Bronchial epithelial cell (primary cell): ENCODE results near the gene CBFA2T3. TPM values are rescaled to one million over a fixed set of nuclear protein-coding genes. Genes with fewer than 3 reads are reported as not detected.

Experiments
- DNase-seq: peaks from one replicate; pipeline ENCODE4 v3.0.0-alpha.2; 2010; ENCODE audit warnings: low read depth
- FAIRE-seq: peaks from 2 replicates; lab custom pipeline; 2011; peaks lifted over from hg19 to GRCh38; lab: Jason Lieb, UNC
- H3K27me3 ChIP-seq: 2 replicates; pipeline ENCODE4 v1.5.1; 2011; ENCODE audit warnings: low read length; ENCODE audit not compliant: control insufficient read depth, insufficient read depth
- H3K36me3 ChIP-seq: 2 replicates; pipeline ENCODE4 v1.5.1; 2011; ENCODE audit warnings: low read length; ENCODE audit not compliant: control insufficient read depth, insufficient read depth
- H3K4me3 ChIP-seq: 2 replicates; pipeline ENCODE4 v1.5.1; 2011; ENCODE audit warnings: mild to moderate bottlenecking, low read depth, low read length, control low read depth
- total RNA-seq: library from RNA; depleted of rRNA; stranded (reverse); fragments of >200 nt; gene quantifications from 2 replicates; pipeline ENCODE4 v1.2.1, GENCODE V29; 2014
- TF ChIP-seq, protein P1 (sequence below): IDR thresholded peaks from 2 replicates; pipeline ENCODE4 v1.5.1; 2011; ENCODE audit warnings: mild to moderate bottlenecking, moderate library complexity, low read length, control low read depth, inconsistent platforms; ENCODE audit not compliant: insufficient read depth, severe bottlenecking

CBFA2T3 gene
- total RNA-seq, 1 donor from 2014 or later = 0.26 TPM

DNA sequence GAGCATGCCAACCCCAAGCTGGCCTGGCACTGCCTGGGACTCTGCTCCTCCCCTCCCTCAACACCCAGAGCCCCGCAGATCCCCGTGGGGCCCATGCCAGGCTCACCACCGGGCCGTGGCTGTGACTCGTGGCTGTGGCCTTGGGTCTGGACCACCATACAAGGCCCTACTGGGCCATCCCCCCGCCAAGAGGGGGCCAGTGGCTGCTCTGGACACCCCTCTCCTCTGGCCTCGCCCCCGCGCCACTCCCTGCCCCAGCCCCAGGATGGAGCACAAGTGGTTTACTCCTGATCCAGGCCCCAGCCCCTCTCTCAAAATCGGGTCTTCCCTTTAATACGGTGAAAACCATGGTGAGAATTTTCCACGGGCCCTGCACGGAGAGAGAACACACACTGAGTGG is 113.6 kb downstream of the CBFA2T3 start:
- H3K36me3 ChIP-seq = peaks cover 12% of the 10 kb centered on the region
- DNase-seq (no peak), FAIRE-seq (no peak)
- H3K27me3 ChIP-seq = no peaks in the 10 kb centered on the region
- H3K4me3 ChIP-seq = no peak overlapping the region
- TF ChIP-seq, protein P1, sequence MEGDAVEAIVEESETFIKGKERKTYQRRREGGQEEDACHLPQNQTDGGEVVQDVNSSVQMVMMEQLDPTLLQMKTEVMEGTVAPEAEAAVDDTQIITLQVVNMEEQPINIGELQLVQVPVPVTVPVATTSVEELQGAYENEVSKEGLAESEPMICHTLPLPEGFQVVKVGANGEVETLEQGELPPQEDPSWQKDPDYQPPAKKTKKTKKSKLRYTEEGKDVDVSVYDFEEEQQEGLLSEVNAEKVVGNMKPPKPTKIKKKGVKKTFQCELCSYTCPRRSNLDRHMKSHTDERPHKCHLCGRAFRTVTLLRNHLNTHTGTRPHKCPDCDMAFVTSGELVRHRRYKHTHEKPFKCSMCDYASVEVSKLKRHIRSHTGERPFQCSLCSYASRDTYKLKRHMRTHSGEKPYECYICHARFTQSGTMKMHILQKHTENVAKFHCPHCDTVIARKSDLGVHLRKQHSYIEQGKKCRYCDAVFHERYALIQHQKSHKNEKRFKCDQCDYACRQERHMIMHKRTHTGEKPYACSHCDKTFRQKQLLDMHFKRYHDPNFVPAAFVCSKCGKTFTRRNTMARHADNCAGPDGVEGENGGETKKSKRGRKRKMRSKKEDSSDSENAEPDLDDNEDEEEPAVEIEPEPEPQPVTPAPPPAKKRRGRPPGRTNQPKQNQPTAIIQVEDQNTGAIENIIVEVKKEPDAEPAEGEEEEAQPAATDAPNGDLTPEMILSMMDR = no peak

DNA sequence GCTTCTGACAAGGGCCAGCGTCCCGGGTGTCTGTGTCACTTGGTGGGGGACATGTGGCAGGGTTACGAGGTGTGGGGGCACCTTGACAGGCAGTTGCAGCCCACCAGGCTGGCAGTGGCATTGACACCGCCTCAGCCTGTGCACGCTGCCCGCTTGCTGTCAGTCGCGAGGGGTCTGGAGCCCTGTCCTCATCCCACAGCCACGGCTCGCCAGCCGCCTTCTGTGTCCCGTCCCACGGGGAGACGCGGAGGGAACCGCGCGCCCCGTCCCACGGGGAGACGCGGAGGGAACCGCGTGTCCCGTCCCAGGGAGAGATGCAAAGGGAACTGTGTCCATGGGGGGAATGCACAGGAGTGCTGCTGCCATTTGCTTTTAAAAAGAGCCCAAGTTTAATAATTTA is 114.0 kb downstream of the CBFA2T3 start:
- FAIRE-seq = no peak
- H3K4me3 ChIP-seq = no peak overlapping the region
- no peak for DNase-seq
- H3K27me3 ChIP-seq = no peaks in the 10 kb centered on the region
- H3K36me3 ChIP-seq = peaks cover 12% of the 10 kb centered on the region
- TF ChIP-seq, protein P1 = no peak

DNA sequence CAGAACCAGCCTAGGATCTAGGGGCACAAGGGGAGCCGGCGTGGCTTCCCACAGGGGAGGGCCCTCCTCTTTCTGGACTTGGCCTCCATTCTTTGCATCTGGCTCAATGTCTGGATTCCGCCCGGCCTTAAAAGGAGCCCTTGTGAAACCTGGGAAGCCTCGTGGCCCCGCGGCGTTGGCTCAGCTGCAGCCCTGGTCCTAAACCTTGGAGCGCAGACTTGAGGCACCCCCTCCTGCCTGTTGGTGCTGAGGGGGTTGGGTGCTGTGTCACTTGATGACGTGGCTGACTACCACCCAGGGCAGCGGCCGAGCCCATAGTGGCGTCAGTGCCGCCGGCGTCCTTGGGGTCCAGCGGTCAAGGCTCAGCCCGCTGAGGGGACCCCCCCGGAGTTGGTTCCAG is 115.6 kb downstream of the CBFA2T3 start:
- FAIRE-seq (no peak), DNase-seq (no peak)
- TF ChIP-seq, protein P1 = no peak
- Histone ChIP-seq H3K4me3 (no peak overlapping the region), H3K27me3 (no peaks in the 10 kb centered on the region), H3K36me3 (peaks cover 12% of the 10 kb centered on the region)

DNA sequence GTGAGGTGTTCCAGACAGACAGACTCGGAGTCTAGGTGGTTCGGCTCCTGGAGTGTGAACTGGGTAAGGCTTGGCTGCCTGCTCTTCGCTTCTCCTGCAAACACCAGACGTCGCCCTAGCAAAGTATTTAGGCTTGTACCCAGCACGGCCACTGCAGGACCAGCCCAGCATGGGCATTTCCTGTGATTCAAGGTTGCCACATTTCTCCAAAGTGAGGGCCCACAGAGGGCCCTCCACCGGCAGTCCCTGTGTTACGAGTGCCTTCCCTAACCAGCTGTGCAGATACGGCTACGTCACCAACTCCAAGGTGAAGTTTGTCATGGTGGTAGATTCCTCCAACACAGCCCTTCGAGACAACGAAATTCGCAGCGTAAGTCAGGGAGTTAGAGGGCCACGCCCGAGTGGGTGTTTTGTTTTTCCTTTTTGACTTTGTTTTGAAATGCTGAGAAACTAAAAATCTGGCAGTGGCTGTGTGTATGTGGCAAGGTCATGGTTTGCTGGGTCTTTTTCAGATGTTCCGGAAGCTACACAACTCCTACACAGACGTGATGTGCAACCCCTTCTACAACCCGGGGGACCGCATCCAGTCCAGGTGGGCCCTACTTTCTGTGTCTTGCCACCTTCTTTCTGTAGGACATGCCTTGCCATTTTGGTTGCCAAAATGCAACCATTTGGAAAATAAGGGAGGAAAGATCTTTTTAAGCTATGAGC is 117.5 kb downstream of the CBFA2T3 start:
- TF ChIP-seq, protein P1 = no peak

DNA sequence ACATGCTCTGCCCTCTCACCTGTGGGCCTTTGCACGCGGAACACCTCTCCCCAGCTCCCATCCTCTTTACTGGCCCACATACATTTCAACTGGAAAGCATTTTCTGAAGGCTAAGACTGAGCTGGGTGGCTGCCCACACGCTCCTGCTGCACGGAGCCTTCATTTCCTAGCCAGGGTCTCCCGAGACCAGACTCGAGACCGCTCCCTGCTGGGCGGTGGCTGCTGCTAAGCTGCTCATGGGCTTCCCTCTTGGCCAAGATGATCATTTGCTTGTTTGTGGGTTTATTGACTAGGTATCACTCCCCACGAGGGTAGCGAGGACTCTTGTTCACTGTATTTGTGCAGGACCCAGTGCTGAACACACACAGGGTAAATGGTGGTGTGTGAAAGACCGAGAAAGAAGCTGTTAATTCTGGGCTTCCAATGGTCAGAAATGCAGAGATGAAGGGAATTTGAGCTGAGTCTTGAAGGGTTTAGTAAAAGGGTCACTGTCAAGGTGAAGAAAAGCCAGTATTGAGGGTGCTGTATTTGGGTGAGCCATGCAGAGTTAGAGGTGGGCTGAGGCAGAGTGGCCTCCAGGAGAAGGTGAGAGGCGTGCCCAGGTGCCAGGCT is 119.2 kb downstream of the CBFA2T3 start:
- FAIRE-seq (peak; percentile 28), DNase-seq (peak; percentile 69)

More for the DNA sequence above, 117.5 kb downstream of the CBFA2T3 start:
- FAIRE-seq = no peak
- H3K36me3 ChIP-seq = peaks cover 13% of the 10 kb centered on the region
- no peak overlapping the region for H3K4me3 ChIP-seq
- DNase-seq = no peak
- H3K27me3 ChIP-seq = no peaks in the 10 kb centered on the region

More for the DNA sequence above, 119.2 kb downstream of the CBFA2T3 start:
- Histone ChIP-seq H3K27me3 (no peaks in the 10 kb centered on the region), H3K4me3 (peak overlapping the region; percentile 99), H3K36me3 (peaks cover 17% of the 10 kb centered on the region)
- TF ChIP-seq, protein P1 = peak; percentile 90
